ENCODE results near the gene PALLD.

The PALLD gene

GRCh38 chr4:168882650-168883233 is 385.9 kb downstream of the PALLD start:
- no peak for DNase-seq

GRCh38 chr4:168883513-168883912 is 386.7 kb downstream of the PALLD start:
- no peak for DNase-seq

- no peak for DNase-seq
These were observed 387.6 kb downstream of the PALLD start for GRCh38 chr4:168884251-168885124.

GRCh38 chr4:168885400-168885799 is 388.5 kb downstream of the PALLD start:
- no peak for DNase-seq

GRCh38 chr4:168886351-168886750 is 389.5 kb downstream of the PALLD start:
- DNase-seq, result no peak

GRCh38 chr4:168887809-168888208 is 391.0 kb downstream of the PALLD start:
- no peak for DNase-seq

- peak in 1 of 2 experiments; percentile 45 for DNase-seq
These were observed 391.9 kb downstream of the PALLD start for GRCh38 chr4:168888715-168889215.

GRCh38 chr4:168891086-168891485 is 394.2 kb downstream of the PALLD start:
- DNase-seq, result no peak

GRCh38 chr4:168891688-168892087 is 394.8 kb downstream of the PALLD start:
- DNase-seq, result no peak

GRCh38 chr4:168892475-168892874 is 395.6 kb downstream of the PALLD start:
- DNase-seq, result no peak

GRCh38 chr4:168893205-168893604 is 396.4 kb downstream of the PALLD start:
- DNase-seq, result no peak

- DNase-seq, result peak in 1 of 2 experiments; percentile 9
These were observed 397.0 kb downstream of the PALLD start for GRCh38 chr4:168893807-168894206.

- DNase-seq, result no peak
These were observed 403.2 kb downstream of the PALLD start for GRCh38 chr4:168900080-168900479.

- DNase-seq, result no peak
These were observed 410.4 kb downstream of the PALLD start for GRCh38 chr4:168907119-168907698.

- DNase-seq, result no peak
These were observed 411.2 kb downstream of the PALLD start for GRCh38 chr4:168908093-168908492.

GRCh38 chr4:168908851-168909273 is 412.0 kb downstream of the PALLD start:
- no peak for DNase-seq

- DNase-seq, result no peak
These were observed 417.2 kb downstream of the PALLD start for GRCh38 chr4:168914095-168914494.

GRCh38 chr4:168917138-168917779 is 420.4 kb downstream of the PALLD start:
- DNase-seq, result peak in 1 of 2 experiments; percentile 14

- no peak for DNase-seq
These were observed 423.0 kb downstream of the PALLD start for GRCh38 chr4:168919706-168920324.

- peak; percentile 52 to 73 for DNase-seq
These were observed 423.7 kb downstream of the PALLD start for GRCh38 chr4:168920441-168921065.

- peak; percentile 75 to 86 for DNase-seq
These were observed 426.8 kb downstream of the PALLD start for GRCh38 chr4:168923526-168924194.

GRCh38 chr4:168924667-168925066 is 427.8 kb downstream of the PALLD start:
- peak; percentile 54 to 75 for DNase-seq

Measured in NCI-H524 (cell line).